Esophagus muscularis mucosa (tissue), 4 donors: ENCODE data around the gene ADAMTS2. TPM values are rescaled to one million over a fixed set of nuclear protein-coding genes. Genes with fewer than 3 reads are reported as not detected.

Experiments used
- DNase-seq: peaks from one replicate; pipeline ENCODE4 v3.0.0-alpha.2; 2017; ENCODE audit errors: extremely low spot score
- H3K27ac ChIP-seq, 4 donors: fragments of 200-600 bp; sonication (generic); replicated peaks in 1 of 4; 1 replicate in 3 of 4; 2 replicates in 1 of 4; pipeline ENCODE4 v1.5.1; 2016 to 2019; ENCODE audit warnings: mild to moderate bottlenecking in 1 of 4
- H3K27me3 ChIP-seq, 4 donors: fragments of 200-600 bp; sonication (generic); one replicate each; pipeline versions ENCODE4 v1.5.1 to v1.6.0; 2016 to 2019
- H3K36me3 ChIP-seq, 4 donors: fragments of 200-600 bp; sonication (generic); one replicate each; pipeline ENCODE4 v1.5.1; 2016 to 2019
- H3K4me1 ChIP-seq, 4 donors: fragments of 200-600 bp; sonication (generic); one replicate each; pipeline ENCODE4 v1.5.1; 2016 to 2019
- H3K4me3 ChIP-seq, 4 donors: fragments of 200-600 bp; sonication (generic); 1 replicate in 2 of 4; 2 replicates in 2 of 4; pipeline ENCODE4 v1.5.1; 2016 to 2019; ENCODE audit warnings: mild to moderate bottlenecking in 4 of 4, moderate library complexity in 1 of 4
- H3K9me3 ChIP-seq, 4 donors: fragments of 200-600 bp; sonication (generic); 1 replicate in 3 of 4; 2 replicates in 1 of 4; pipeline ENCODE4 v1.5.1; 2016 to 2019
- CTCF ChIP-seq, 3 experiments: fragments of 200-600 bp in 2 of 3; fragments of 450-650 bp in 1 of 3; sonication (generic) in 2 of 3; IDR thresholded peaks; one replicate each; pipeline ENCODE4 v1.5.1; 2017 to 2019; ENCODE audit warnings: antibody characterized with exemption in 3 of 3, mild to moderate bottlenecking in 2 of 3, moderate library complexity in 1 of 3
- EP300 ChIP-seq: sonication (generic); formaldehyde crosslinking; IDR thresholded peaks from one replicate; pipeline ENCODE4 v1.6.1; 2017; ENCODE audit warnings: antibody characterized with exemption
- POLR2A ChIP-seq: fragments of 450-650 bp; IDR thresholded peaks from one replicate; pipeline ENCODE4 v1.6.1; 2017; ENCODE audit warnings: antibody characterized with exemption, moderate library complexity, mild to moderate bottlenecking, low read depth
- POLR2AphosphoS5 ChIP-seq, 2 donors: sonication (generic); formaldehyde crosslinking; IDR thresholded peaks; one replicate each; pipeline ENCODE4 v1.6.1; 2017; ENCODE audit warnings: antibody characterized with exemption in 2 of 2
- WGBS: methylation state at CpG from one replicate; pipeline ENCODE4 v1.1.5; 2018; 5-methylcytosine and 5-hydroxymethylcytosine counted together
- intact Hi-C: fragments of 100-400 bp; cut with DNase I; formaldehyde crosslinking; loops from one replicate; pipeline ENCODE4 v1.15.1; 2023
- total RNA-seq, 4 donors: library from RNA; depleted of rRNA; stranded (reverse); fragments of >200 nt; gene quantifications; one replicate each; pipeline versions ENCODE4 v1.1.0 to v1.2.1, GENCODE V29; 2016

Gene ADAMTS2
- total RNA-seq, 4 donors from 2014 or later: 17.8 to 31.8 (median 21.4) TPM

- no peak overlapping the region for H3K4me3 ChIP-seq
- no peak for TF ChIP-seq EP300
- TF ChIP-seq CTCF (IDR thresholded peaks at IDR 0.05): no peak
- TF ChIP-seq POLR2A: no peak
- no peak for TF ChIP-seq POLR2AphosphoS5 (IDR thresholded peaks at IDR 0.05)
- H3K4me1 ChIP-seq: no peaks in the 10 kb centered on the region
- no peaks in the 10 kb centered on the region for H3K36me3 ChIP-seq
- no peak overlapping the region for H3K27ac ChIP-seq
- WGBS: 80% methylated on average over 8 of the region's 8 CpGs
- H3K27me3 ChIP-seq: no peaks in the 10 kb centered on the region
- no peaks in the 10 kb centered on the region for H3K9me3 ChIP-seq
- intact Hi-C loops: no loop called here
- DNase-seq: no peak
Measured at GRCh38 chr5:179198825-179199224, 146.4 kb downstream of the ADAMTS2 start.

GRCh38 chr5:179196405-179197079, 148.7 kb downstream of the ADAMTS2 start:
- TF ChIP-seq CTCF (IDR thresholded peaks at IDR 0.05): no peak
- no peak for TF ChIP-seq EP300
- TF ChIP-seq POLR2AphosphoS5 (IDR thresholded peaks at IDR 0.05): no peak
- TF ChIP-seq POLR2A: no peak
- 80% methylated on average over 10 of the region's 10 CpGs for WGBS
- Histone ChIP-seq H3K36me3 (no peaks in the 10 kb centered on the region), H3K4me3 (no peak overlapping the region), H3K27me3 (no peaks in the 10 kb centered on the region), H3K4me1 (no peaks in the 10 kb centered on the region), H3K27ac (no peak overlapping the region), H3K9me3 (no peaks in the 10 kb centered on the region)
- no peak for DNase-seq
- intact Hi-C loops: no loop called here

GRCh38 chr5:179195561-179196404, 149.5 kb downstream of the ADAMTS2 start:
- Histone ChIP-seq H3K9me3 (no peaks in the 10 kb centered on the region), H3K27ac (no peak overlapping the region), H3K4me3 (no peak overlapping the region), H3K4me1 (no peaks in the 10 kb centered on the region), H3K27me3 (no peaks in the 10 kb centered on the region), H3K36me3 (no peaks in the 10 kb centered on the region)
- intact Hi-C loops: no loop called here
- TF ChIP-seq POLR2AphosphoS5 (IDR thresholded peaks at IDR 0.05) (no peak), CTCF (IDR thresholded peaks at IDR 0.05) (no peak), EP300 (no peak), POLR2A (no peak)
- DNase-seq: no peak
- WGBS: 79% methylated on average over 28 of the region's 36 CpGs

DNA sequence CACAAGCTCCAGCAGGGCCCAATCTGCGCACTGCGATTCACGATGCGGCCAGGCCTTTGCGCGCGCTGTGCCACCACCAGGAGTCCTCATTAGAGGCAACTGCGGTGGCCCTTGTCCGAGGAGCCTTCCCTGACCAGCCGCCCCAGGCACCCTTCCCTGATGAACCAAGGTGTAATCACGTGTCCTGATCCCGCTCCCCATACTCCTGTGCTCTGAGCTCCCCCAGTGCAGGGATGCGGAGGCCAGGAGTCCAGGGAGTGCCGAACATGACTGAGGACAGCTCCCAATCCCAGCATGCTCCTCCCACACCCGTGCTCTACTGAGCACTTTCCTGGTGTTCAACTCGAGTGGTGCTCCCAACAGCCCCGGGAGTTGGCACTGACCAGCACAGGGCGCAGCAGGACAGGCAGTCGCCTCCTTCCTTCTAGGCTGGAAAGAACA, 150.3 kb downstream of the ADAMTS2 start:
- H3K27ac ChIP-seq: no peak overlapping the region
- H3K36me3 ChIP-seq: no peaks in the 10 kb centered on the region
- H3K4me1 ChIP-seq: no peaks in the 10 kb centered on the region
- no peak for DNase-seq
- WGBS: 94% methylated on average over 19 of the region's 19 CpGs
- intact Hi-C loops: no loop called here
- TF ChIP-seq EP300 (no peak), POLR2AphosphoS5 (IDR thresholded peaks at IDR 0.05) (no peak), CTCF (IDR thresholded peaks at IDR 0.05) (no peak), POLR2A (no peak)
- no peak overlapping the region for H3K4me3 ChIP-seq
- H3K27me3 ChIP-seq: no peaks in the 10 kb centered on the region
- no peaks in the 10 kb centered on the region for H3K9me3 ChIP-seq
